ENCODE measurements around the gene IL32. TPM values are rescaled to one million over a fixed set of nuclear protein-coding genes. Genes with fewer than 3 reads are reported as not detected.

The IL32 gene
- polyA plus RNA-seq, 3 donors: 0.53 to 8.0 (median 5.6) TPM

DNA sequence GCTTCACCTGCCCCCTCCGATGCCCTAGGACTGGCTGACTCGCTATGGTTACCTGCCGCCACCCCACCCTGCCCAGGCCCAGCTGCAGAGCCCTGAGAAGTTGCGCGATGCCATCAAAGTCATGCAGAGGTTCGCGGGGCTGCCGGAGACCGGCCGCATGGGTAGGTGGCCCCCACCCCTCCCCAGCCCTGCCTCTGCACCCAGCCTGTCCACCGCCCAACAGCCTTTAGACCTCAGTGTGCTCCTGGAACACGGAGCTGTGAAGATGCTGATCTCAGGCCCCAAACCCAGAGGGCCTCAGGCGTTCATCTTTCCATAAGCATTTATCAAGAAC is 18.1 kb upstream of the IL32 start:
- no peak for DNase-seq
- Mint-ChIP-seq H3K27me3 (ENCODE audit: low read depth in 3 of 3) (peaks cover 29 to 45% (median 38%) of the 10 kb centered on the region in 3 donors), H3K9me3 (peaks cover 0 to 9% (median 3%) of the 10 kb centered on the region in 7 donors), H3K27ac (peak overlapping the region in 1 of 7 donors; percentile 62), H3K36me3 (peaks cover 24 to 29% of the 10 kb centered on the region in 2 donors), H3K4me3 (peak overlapping the region; percentile 75 to 93), H3K4me1 (peaks cover 66% of the 10 kb centered on the region)
- Histone ChIP-seq H3K27ac (ENCODE audit: low read depth in 1 of 2, low read length in 2 of 2) (no peak overlapping the region), H3K36me3 (replicated peaks in 1 of 2; ENCODE audit: control insufficient read depth in 1 of 2, insufficient read depth in 2 of 2, low read length in 2 of 2) (no peaks in the 10 kb centered on the region), H3K4me1 (ENCODE audit: control insufficient read depth in 1 of 2, insufficient read depth in 2 of 2, low read length in 2 of 2) (peaks cover 69 to 87% of the 10 kb centered on the region in 2 donors), H3K79me2 (ENCODE audit: insufficient read depth, low read length) (no peaks in the 10 kb centered on the region), H4K20me1 (ENCODE audit: insufficient read depth, low read length) (no peaks in the 10 kb centered on the region), H3K9me3 (replicated peaks in 1 of 2; ENCODE audit: control insufficient read depth in 1 of 2, insufficient read depth in 1 of 2, low read length in 2 of 2) (no peaks in the 10 kb centered on the region), H3K4me3 (replicated peaks in 1 of 3; ENCODE audit: low read depth in 2 of 3, low read length in 3 of 3) (peak overlapping the region in 2 of 3 experiments; percentile 22 to 86), H3K27me3 (ENCODE audit: control insufficient read depth in 2 of 2, insufficient read depth in 2 of 2, low read length in 2 of 2) (peaks cover 7 to 31% of the 10 kb centered on the region in 2 donors), H2AFZ (ENCODE audit: insufficient read depth, low read depth, low read length, poor library complexity, severe bottlenecking) (peak overlapping the region; percentile 93), H3K9ac (ENCODE audit: insufficient read depth, low read length, poor library complexity, severe bottlenecking) (peak overlapping the region; percentile 70), H3K4me2 (replicated peaks; ENCODE audit: extremely low read depth, low read length, poor library complexity, severe bottlenecking) (peak overlapping the region; percentile 100)
- TF ChIP-seq, protein P1, sequence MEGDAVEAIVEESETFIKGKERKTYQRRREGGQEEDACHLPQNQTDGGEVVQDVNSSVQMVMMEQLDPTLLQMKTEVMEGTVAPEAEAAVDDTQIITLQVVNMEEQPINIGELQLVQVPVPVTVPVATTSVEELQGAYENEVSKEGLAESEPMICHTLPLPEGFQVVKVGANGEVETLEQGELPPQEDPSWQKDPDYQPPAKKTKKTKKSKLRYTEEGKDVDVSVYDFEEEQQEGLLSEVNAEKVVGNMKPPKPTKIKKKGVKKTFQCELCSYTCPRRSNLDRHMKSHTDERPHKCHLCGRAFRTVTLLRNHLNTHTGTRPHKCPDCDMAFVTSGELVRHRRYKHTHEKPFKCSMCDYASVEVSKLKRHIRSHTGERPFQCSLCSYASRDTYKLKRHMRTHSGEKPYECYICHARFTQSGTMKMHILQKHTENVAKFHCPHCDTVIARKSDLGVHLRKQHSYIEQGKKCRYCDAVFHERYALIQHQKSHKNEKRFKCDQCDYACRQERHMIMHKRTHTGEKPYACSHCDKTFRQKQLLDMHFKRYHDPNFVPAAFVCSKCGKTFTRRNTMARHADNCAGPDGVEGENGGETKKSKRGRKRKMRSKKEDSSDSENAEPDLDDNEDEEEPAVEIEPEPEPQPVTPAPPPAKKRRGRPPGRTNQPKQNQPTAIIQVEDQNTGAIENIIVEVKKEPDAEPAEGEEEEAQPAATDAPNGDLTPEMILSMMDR (IDR thresholded peaks at IDR 0.05): no peak
- intact Hi-C loops (cut with micrococcal nuclease): no loop called here
- 21% methylated on average over 11 of the region's 13 CpGs for WGBS (ENCODE audit: insufficient coverage)

DNA sequence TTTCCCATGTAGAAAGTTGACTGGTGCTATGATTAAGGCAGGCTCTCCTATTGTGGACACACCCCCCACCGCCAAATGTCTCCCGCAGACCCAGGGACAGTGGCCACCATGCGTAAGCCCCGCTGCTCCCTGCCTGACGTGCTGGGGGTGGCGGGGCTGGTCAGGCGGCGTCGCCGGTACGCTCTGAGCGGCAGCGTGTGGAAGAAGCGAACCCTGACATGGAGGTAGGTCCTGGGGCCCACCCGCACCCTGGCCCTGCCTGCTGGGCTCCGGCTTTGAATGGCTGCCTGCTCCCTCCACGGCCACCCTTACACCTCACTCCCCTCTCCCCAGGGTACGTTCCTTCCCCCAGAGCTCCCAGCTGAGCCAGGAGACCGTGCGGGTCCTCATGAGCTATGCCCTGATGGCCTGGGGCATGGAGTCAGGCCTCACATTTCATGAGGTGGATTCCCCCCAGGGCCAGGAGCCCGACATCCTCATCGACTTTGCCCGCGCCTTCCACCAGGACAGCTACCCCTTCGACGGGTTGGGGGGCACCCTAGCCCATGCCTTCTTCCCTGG is 15.4 kb upstream of the IL32 start:
- Histone ChIP-seq H3K4me1 (ENCODE audit: control insufficient read depth in 1 of 2, insufficient read depth in 2 of 2, low read length in 2 of 2) (peaks cover 88 to 99% of the 10 kb centered on the region in 2 donors), H4K20me1 (ENCODE audit: insufficient read depth, low read length) (no peaks in the 10 kb centered on the region), H3K27me3 (ENCODE audit: control insufficient read depth in 2 of 2, insufficient read depth in 2 of 2, low read length in 2 of 2) (peaks cover 0 to 14% of the 10 kb centered on the region in 2 donors), H3K9me3 (replicated peaks in 1 of 2; ENCODE audit: control insufficient read depth in 1 of 2, insufficient read depth in 1 of 2, low read length in 2 of 2) (no peaks in the 10 kb centered on the region), H3K27ac (ENCODE audit: low read depth in 1 of 2, low read length in 2 of 2) (no peak overlapping the region), H3K36me3 (replicated peaks in 1 of 2; ENCODE audit: control insufficient read depth in 1 of 2, insufficient read depth in 2 of 2, low read length in 2 of 2) (no peaks in the 10 kb centered on the region), H3K4me2 (replicated peaks; ENCODE audit: extremely low read depth, low read length, poor library complexity, severe bottlenecking) (no peak overlapping the region), H3K79me2 (ENCODE audit: insufficient read depth, low read length) (no peaks in the 10 kb centered on the region), H3K9ac (ENCODE audit: insufficient read depth, low read length, poor library complexity, severe bottlenecking) (no peak overlapping the region), H2AFZ (ENCODE audit: insufficient read depth, low read depth, low read length, poor library complexity, severe bottlenecking) (no peak overlapping the region), H3K4me3 (replicated peaks in 1 of 3; ENCODE audit: low read depth in 2 of 3, low read length in 3 of 3) (no peak overlapping the region)
- Mint-ChIP-seq H3K4me3 (peak overlapping the region in 1 of 2 donors; percentile 63), H3K4me1 (peaks cover 74% of the 10 kb centered on the region), H3K36me3 (peaks cover 21 to 32% of the 10 kb centered on the region in 2 donors), H3K27ac (peak overlapping the region in 3 of 7 donors; percentile 10 to 64 (median 26)), H3K9me3 (peaks cover 0 to 4% (median 1%) of the 10 kb centered on the region in 7 donors), H3K27me3 (ENCODE audit: low read depth in 3 of 3) (peaks cover 14 to 32% (median 21%) of the 10 kb centered on the region in 3 donors)
- DNase-seq: no peak
- intact Hi-C loops (cut with micrococcal nuclease): no loop called here
- WGBS (ENCODE audit: insufficient coverage): 87% methylated on average over 25 of the region's 26 CpGs
- TF ChIP-seq, protein P1 (IDR thresholded peaks at IDR 0.05): no peak
